ENCODE measurements around the gene TES.

DNA sequence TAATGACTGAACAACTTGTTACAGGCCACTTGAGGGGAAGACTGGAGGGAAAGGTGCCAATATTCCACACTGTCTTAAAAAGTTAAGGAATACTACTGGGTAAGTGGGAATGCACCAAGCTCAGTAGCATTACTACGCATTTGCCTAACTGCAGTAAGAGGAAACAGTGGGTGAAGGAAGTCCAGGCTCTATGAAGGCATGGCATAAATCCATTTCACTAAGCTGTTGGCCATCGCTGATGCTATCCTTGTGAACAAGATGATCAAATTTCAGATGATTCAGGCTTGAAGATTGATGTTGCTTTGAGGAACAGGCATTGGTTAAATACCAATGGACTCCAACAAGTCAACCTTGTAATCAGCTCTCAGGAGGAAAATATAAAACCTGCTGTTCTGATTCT is 44.2 kb upstream of the TES start:
- TF ChIP-seq, protein P1, sequence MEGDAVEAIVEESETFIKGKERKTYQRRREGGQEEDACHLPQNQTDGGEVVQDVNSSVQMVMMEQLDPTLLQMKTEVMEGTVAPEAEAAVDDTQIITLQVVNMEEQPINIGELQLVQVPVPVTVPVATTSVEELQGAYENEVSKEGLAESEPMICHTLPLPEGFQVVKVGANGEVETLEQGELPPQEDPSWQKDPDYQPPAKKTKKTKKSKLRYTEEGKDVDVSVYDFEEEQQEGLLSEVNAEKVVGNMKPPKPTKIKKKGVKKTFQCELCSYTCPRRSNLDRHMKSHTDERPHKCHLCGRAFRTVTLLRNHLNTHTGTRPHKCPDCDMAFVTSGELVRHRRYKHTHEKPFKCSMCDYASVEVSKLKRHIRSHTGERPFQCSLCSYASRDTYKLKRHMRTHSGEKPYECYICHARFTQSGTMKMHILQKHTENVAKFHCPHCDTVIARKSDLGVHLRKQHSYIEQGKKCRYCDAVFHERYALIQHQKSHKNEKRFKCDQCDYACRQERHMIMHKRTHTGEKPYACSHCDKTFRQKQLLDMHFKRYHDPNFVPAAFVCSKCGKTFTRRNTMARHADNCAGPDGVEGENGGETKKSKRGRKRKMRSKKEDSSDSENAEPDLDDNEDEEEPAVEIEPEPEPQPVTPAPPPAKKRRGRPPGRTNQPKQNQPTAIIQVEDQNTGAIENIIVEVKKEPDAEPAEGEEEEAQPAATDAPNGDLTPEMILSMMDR (IDR thresholded peaks at IDR 0.05; ENCODE audit: borderline replicate concordance, extremely low read depth, low read length, poor library complexity, severe bottlenecking): no peak
- TF ChIP-seq EZH2 (IDR thresholded peaks at IDR 0.05; ENCODE audit: borderline replicate concordance, low read depth, low read length, severe bottlenecking): no peak

Measured in DND-41 (cell line).